Glutamatergic neuron (in vitro differentiated cells): ENCODE data around the gene CDH4. TPM values are rescaled to one million over a fixed set of nuclear protein-coding genes. Genes with fewer than 3 reads are reported as not detected.
A peak's percentile ranks its signal among the peaks of the same experiment; 100 is the strongest.

Source experiments
- DNase-seq: peaks from one replicate; pipeline ENCODE4 v3.0.0; 2022
- H3K27ac Mint-ChIP-seq: one replicate; pipeline ENCODE4 v1.8.0; 2020; ENCODE audit warnings: mild to moderate bottlenecking, mixed read lengths, inconsistent platforms; ENCODE audit not compliant: unreplicated experiment
- H3K27me3 Mint-ChIP-seq: one replicate; pipeline ENCODE4 v1.8.0; 2020; ENCODE audit warnings: mild to moderate bottlenecking, moderate library complexity, mixed read lengths, inconsistent platforms; ENCODE audit not compliant: unreplicated experiment
- H3K36me3 Mint-ChIP-seq: one replicate; pipeline ENCODE4 v1.8.0; 2020; ENCODE audit warnings: mild to moderate bottlenecking, mixed read lengths, inconsistent platforms; ENCODE audit not compliant: unreplicated experiment
- H3K4me1 Mint-ChIP-seq: one replicate; pipeline ENCODE4 v1.8.0; 2020; ENCODE audit warnings: mild to moderate bottlenecking, low read depth, mixed read lengths, inconsistent platforms; ENCODE audit not compliant: unreplicated experiment
- H3K4me3 Mint-ChIP-seq: one replicate; pipeline ENCODE4 v1.8.0; 2020; ENCODE audit warnings: mild to moderate bottlenecking, mixed read lengths, inconsistent platforms; ENCODE audit not compliant: unreplicated experiment
- H3K9me3 Mint-ChIP-seq: one replicate; pipeline ENCODE4 v1.8.0; 2020; ENCODE audit warnings: mild to moderate bottlenecking, moderate library complexity, mixed read lengths, inconsistent platforms; ENCODE audit not compliant: unreplicated experiment
- total RNA-seq: library from RNA; stranded (reverse); fragmentation: NEBNext Ultra II Directional; extraction: Animal tissue kit (Norgen Biotek cat#: 25700); gene quantifications from one replicate; pipeline ENCODE4 v1.2.1, GENCODE V29; 2021; ENCODE audit not compliant: unreplicated experiment
- TF ChIP-seq, protein P1 (sequence below): fragments of 200-600 bp; sonication (generic); IDR thresholded peaks from one replicate; pipeline ENCODE4 v1.5.0; 2021; ENCODE audit not compliant: partially characterized antibody, unreplicated experiment

CDH4 gene
- total RNA-seq, 1 donor from 2014 or later, result 1.2 TPM

DNA sequence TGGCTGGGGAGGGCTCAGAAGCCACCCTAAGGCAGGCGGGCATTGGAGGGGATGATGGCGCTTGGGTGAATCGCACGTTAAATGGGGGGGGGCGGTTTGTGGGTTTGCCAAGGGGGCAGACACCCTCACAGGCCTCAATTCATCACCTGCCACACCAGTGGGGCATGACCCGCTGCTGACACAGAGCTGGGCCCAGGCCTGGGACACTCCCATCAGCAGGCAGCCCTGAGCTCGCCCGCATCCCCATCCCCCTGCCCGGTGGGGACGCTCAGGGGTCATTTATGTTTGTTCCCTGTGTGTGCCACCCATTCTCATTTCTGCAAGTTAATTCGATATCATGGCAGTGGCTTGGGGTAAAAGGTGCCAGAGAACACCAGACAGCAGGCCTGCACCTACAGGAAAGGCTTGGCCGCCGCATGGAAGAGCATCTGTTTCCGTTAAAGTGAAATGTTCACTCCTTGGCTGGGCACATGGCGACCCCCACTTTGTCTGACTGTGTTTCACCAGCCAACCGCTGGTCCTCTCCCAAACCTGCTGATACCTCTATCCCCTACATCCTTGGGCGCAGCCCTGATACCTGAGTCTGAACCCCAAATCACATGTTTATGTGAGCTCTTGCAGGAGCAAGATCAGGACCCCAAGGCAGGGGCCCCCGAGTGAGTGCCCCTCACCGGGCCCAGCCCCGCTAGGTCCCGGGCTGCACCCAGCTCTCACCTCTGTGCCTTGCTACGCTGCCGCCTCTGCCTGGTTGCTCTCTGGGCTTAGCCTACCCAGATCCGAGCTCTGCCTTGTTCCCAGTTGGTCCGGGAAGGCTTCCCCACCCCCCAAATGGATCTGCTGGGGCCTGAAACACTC lies 564.8 kb downstream of the CDH4 start:
- TF ChIP-seq, protein P1, sequence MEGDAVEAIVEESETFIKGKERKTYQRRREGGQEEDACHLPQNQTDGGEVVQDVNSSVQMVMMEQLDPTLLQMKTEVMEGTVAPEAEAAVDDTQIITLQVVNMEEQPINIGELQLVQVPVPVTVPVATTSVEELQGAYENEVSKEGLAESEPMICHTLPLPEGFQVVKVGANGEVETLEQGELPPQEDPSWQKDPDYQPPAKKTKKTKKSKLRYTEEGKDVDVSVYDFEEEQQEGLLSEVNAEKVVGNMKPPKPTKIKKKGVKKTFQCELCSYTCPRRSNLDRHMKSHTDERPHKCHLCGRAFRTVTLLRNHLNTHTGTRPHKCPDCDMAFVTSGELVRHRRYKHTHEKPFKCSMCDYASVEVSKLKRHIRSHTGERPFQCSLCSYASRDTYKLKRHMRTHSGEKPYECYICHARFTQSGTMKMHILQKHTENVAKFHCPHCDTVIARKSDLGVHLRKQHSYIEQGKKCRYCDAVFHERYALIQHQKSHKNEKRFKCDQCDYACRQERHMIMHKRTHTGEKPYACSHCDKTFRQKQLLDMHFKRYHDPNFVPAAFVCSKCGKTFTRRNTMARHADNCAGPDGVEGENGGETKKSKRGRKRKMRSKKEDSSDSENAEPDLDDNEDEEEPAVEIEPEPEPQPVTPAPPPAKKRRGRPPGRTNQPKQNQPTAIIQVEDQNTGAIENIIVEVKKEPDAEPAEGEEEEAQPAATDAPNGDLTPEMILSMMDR, result no peak
- H3K27me3 Mint-ChIP-seq, result no peaks in the 10 kb centered on the region

DNA sequence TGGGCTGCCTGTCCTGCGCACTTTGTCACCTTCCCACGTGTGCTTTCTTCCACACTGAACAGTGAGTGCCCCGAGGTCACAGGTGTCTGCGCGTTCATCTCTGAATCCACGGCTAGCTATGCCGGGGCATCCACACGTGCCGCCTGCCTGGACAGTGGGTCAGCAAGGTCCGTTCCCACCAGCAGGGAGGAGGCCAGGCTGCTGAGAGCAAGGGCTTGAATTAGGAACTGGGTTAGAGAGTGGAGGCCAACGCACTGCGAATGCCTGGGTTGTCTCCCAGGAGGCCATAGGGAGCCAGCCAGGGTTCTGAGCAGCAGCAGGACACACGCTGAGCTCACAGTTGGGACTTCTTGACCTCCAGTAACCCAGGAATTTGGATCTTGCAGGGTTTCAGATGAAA lies 565.5 kb downstream of the CDH4 start:
- TF ChIP-seq, protein P1, result no peak
- Mint-ChIP-seq H3K9me3 (no peaks in the 10 kb centered on the region), H3K4me3 (no peak overlapping the region), H3K27me3 (no peaks in the 10 kb centered on the region), H3K4me1 (peaks cover 1% of the 10 kb centered on the region), H3K36me3 (no peaks in the 10 kb centered on the region), H3K27ac (no peak overlapping the region)
- DNase-seq, result peak; percentile 15

More for the DNA sequence above, 564.8 kb downstream of the CDH4 start:
- Mint-ChIP-seq H3K4me3 (no peak overlapping the region), H3K27ac (no peak overlapping the region), H3K36me3 (no peaks in the 10 kb centered on the region), H3K9me3 (no peaks in the 10 kb centered on the region), H3K4me1 (peaks cover 3% of the 10 kb centered on the region)
- DNase-seq, result peak; percentile 6

DNA sequence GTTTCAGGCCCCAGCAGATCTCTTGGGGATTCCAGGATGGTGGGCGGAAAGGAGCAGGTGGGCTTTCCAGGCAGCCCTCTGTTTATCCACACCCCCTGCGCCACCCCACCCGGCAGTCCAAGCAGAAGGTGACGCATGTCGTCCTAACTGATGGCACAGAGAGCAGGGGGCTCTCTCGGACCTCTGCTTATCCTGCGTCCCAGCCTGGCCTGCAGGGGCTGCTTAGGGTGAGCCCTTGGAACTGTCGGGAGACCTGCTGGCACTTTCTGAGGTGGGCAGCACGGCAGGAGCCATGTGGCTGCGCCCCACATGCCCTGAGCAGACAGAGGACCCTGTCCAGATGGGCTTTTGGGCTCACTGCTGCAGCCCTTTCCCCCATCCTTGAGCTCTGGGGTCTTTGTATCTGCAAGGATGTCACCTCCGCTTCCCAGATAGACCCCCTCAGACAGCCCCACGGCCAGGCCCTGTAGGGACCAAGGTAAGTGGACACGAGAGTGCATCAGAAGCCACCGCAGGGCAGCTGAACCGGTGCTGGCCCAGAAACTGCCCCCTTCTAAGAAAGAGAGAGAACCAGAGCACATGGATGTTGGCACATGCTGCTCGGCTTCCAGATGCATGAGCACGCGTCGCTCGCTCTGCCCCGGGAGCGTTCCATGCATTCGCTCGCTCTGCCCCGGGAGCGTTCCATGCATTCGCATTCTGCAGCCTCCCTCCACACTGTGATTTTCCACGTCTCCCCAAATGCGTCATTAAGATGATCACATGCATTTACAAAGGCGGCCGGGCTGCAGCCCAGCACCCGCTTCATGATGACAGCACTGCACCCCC lies 566.9 kb downstream of the CDH4 start:
- Mint-ChIP-seq H3K27me3 (no peaks in the 10 kb centered on the region), H3K4me1 (peaks cover 1% of the 10 kb centered on the region), H3K36me3 (no peaks in the 10 kb centered on the region), H3K27ac (no peak overlapping the region), H3K4me3 (no peak overlapping the region), H3K9me3 (peaks cover 4% of the 10 kb centered on the region)
- peak; percentile 11 for DNase-seq
- TF ChIP-seq, protein P1, result no peak

DNA sequence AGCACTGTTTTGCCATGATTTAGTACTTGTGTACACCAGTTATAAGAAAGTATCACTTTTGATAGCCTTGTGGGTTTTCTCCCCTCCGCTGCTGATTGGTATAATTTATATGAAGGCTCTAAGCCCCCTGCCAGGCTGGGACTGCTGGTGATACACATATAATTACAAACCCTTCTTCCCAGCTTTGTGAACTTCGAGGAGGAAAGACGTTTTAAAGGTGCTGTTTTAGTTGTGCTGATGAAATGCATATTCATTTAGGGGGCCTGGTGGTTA lies 567.4 kb downstream of the CDH4 start:
- no peak overlapping the region for H3K27ac Mint-ChIP-seq
- H3K4me1 Mint-ChIP-seq, result peaks cover 1% of the 10 kb centered on the region
- no peaks in the 10 kb centered on the region for H3K27me3 Mint-ChIP-seq
- peaks cover 4% of the 10 kb centered on the region for H3K9me3 Mint-ChIP-seq
- no peak overlapping the region for H3K4me3 Mint-ChIP-seq
- DNase-seq, result no peak
- TF ChIP-seq, protein P1, result no peak
- H3K36me3 Mint-ChIP-seq, result no peaks in the 10 kb centered on the region
